GM21737 (cell line): Measurements from ENCODE around the gene LRP1.

Experiments
- ATAC-seq: cut with Tn5 transposase; IDR thresholded peaks from one replicate; pipeline ENCODE4 v1.9.1; 2021; ENCODE audit warnings: mild to moderate bottlenecking, moderate library complexity; ENCODE audit not compliant: unreplicated experiment

Gene LRP1

DNA sequence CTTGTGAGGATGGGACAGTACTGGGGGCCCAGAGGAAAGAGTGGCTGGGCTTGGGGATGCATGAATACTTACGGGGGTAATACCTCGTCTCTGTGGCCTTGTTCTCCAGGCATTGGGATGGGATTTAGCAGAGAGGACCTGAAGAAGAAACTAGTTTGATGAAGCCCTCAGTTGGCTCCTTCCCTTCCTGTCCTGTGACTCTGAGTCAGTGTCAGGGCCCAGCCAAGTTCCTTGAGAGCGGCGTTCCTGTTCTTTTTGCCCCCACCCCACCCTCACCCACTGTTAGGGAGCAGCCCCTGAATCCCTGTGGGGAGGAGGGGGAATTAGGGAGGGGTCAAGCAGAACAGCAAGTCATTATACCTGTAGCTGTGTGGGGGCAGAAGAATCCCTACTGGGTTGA is 24.4 kb downstream of the LRP1 start:
- no peak for ATAC-seq

DNA sequence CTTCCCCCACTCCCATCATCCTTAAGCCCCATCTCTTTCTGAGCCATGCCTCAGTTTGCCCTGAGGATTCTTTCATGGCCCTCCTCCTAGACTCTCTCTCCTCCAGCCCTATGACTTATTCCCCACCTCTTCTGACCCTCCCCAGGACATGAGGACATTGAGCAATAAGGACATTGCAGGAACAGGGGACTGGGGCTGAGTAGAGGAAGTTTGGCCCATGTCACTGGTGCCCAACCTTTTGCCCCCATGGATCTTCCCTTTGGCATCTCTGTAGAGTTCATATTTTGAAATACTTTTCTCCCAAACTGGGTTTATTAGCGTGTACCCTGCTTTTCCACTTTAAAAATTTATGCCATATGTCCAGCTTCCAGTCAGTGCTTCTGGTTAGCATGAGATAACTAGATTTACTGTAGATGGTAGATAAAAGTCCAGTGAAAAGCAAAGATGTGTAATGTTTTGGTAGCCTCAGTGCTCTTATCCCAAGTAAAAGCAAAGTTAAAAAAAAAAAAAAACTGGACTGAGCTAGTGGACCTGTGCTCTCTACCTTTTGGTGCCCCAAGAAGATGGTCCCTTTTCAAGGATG is 25.2 kb downstream of the LRP1 start:
- ATAC-seq: no peak

DNA sequence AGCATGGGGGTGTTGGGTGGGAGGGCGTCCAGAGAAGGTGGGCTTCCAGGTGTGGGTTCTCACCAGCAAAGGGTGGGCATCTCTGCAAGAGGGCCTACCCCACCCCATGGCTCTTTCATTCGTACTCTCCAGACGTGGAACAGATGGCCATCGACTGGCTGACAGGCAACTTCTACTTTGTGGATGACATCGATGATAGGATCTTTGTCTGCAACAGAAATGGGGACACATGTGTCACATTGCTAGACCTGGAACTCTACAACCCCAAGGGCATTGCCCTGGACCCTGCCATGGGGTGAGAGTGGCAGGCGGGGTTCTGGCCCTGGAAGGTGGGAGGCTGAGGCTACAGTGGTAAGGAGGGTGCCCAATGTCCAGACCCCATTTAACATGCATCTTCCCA is 25.8 kb downstream of the LRP1 start:
- ATAC-seq: no peak

DNA sequence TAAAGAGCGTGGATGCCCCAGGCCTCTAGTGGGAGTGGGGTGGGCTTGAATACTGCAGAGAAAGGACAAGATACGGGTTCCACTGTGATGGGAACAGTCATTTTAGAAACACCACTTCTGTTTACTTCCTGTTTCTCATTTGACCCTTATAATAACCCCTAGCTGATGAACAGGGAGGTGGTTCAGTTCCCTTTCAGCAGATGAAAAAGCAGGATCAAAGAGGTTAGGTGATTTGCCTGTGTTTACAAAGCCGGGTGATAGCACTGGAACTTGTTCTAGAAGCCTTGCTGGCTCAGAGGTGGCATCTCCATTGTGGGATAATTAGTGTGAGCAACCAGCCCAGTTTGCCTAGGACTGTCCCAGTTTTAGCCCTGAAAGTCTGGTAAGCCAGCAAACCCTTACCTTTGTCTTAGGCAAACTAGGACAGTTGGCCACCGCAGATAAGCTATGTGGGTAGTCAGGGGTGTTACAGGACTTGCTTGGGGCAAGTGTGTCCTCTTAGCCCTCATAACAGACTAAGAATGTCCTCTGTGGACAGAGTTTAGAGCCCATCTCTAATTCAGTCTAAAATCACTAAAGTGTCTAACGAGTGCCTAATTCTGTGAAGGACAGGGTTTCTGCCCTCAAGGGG is 26.6 kb downstream of the LRP1 start:
- no peak for ATAC-seq

DNA sequence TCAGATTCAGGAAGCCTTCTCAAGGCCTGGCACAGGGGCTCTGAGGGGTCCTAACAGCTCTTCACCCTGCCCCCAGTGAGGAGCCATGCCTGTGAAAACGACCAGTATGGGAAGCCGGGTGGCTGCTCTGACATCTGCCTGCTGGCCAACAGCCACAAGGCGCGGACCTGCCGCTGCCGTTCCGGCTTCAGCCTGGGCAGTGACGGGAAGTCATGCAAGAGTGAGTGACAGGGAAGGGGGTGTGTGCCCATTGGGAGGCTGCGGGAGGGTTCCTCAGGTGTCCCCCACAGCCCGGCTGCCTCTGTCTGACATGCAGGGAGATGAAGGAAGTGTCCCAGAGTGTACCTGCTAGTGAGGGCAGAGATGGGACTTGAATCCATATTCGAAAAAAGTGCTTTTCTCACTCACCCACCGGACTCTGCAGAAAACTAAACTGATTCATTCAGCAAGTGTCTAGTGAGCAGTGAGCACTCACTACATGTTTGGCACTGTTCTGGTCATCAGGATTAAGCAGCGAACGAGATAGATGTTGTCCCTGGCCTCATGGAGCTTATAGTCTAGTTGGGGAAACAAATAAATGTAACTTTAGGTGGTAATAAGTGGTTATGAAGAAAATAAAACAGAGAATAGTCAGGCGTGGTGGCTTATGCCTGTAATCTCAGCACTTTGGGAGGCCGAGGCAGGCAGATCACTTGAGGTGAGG is 28.6 kb downstream of the LRP1 start:
- ATAC-seq: no peak

DNA sequence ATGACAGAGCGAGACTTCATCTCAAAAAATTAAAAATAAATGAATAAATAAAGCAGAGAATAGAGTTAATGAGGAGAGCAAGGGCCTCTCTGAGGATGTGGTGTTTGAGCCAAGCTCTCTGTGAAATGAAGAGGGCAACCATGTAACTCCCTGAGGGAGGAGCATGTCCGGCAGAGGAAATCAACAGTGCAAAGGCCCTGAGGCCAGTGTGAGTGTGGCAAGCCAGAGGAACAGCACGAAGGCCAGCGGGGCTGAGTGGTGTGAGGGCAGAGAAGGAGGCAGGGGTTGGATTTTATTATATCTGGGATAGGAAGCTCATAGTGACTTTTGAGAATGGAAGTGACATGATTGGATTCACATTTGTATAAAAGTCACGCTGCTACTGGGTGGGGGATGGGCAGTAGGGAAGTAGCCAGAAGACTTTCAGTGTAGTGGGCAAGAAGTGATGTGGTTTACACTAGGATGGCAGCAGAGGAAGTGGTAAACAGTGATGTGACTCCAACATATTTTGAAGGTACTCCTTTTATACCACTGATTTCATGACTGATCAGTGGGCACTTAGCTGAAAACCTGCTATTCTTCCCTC is 29.4 kb downstream of the LRP1 start:
- ATAC-seq: no peak

DNA sequence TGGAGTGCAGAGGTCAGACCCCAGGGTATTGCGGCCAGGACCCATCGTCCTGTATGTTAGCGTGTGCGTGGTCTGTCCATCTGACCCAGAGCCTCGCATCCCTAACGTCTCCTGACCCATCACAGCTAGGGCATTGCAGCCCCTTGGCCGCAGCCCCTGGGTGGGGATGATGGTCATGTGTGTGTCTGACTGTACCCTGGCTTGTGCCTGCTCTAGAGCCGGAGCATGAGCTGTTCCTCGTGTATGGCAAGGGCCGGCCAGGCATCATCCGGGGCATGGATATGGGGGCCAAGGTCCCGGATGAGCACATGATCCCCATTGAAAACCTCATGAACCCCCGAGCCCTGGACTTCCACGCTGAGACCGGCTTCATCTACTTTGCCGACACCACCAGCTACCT is 29.9 kb downstream of the LRP1 start:
- ATAC-seq: no peak

DNA sequence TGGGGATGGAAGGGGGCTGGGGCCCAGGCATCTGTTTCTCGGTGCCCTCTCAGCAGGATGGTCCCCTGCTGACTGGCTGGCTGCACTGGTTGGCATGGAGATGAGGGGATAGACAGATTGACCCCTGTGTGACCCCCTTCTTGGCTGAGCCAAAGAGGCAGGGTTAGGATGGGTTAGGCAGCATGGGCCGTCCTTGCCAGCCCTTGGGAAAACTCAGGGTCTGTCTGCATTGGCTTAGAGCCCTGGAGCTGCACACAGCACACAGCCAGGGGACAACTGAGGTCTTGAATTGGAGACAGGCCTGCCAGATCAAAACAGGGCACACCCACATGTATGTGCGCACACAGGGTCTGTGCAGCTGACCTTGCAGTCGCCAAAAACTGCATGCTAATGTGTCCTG is 30.4 kb downstream of the LRP1 start:
- no peak for ATAC-seq

DNA sequence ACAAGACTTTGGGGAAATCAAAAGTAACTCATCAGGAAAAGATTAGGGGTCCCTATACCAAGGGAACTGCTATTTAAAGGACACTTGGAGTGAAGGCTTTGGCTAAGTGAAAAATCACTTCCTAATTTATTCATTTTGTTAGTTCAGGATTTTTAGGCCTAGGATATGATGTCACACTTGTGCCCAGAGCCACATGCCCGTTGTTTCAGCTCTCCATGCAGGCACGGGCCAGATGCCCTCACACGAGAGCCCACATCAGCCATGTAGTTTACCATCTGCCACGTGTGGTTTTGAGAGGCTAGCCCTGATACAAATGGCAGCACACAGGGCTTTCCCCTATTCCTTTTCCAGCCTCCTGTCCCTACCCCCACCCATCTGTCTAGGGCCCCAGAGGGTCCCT is 31.0 kb downstream of the LRP1 start:
- no peak for ATAC-seq

DNA sequence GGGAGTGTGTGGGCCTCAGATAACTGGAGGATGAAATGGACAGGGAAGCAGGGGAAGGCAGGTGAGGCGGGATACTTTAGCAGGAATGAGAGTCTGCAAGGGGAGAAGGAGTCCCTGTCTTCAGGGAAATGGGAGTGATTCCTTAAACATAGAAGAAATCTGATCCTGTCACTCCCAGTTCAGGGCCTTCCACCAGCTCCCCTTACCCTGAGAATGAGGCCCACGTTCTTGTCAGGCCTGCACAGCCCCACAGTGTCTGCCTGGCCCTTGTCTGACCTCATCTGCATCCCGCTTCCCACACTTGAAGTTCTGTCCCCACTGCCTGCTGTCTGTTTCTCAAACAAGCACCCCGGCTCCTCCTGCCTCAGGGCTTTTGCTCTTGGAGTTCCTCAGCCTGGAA is 31.8 kb downstream of the LRP1 start:
- ATAC-seq: no peak

DNA sequence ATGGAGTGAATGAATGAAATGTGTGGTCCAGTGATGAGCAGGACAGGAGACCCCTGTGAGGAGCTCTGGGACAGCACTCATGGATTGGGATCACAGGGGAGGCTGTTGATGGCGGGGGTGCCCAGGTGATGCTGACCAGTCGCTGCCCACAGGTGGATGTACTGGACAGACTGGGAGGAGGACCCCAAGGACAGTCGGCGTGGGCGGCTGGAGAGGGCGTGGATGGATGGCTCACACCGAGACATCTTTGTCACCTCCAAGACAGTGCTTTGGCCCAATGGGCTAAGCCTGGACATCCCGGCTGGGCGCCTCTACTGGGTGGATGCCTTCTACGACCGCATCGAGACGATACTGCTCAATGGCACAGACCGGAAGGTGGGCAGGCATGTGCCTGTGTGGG is 32.5 kb downstream of the LRP1 start:
- ATAC-seq: no peak

DNA sequence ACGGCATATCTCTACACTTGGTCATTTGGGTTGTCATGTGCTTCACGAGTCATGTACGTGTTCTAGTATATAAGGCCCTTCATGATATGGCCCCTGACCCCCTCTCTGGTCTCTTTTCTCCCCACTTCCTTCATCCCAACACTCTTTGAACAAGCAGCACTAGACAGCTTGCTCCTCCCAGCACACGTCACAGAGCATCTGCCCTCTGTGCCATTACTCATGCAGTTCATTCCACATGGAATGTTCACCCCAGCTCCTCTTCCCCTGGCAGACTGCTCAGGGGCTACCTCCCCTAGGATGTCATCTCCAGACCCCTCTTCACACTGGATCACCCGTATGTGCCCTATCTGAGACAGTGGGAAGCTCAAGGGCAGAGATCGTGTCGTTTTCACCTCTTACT is 33.2 kb downstream of the LRP1 start:
- no peak for ATAC-seq

DNA sequence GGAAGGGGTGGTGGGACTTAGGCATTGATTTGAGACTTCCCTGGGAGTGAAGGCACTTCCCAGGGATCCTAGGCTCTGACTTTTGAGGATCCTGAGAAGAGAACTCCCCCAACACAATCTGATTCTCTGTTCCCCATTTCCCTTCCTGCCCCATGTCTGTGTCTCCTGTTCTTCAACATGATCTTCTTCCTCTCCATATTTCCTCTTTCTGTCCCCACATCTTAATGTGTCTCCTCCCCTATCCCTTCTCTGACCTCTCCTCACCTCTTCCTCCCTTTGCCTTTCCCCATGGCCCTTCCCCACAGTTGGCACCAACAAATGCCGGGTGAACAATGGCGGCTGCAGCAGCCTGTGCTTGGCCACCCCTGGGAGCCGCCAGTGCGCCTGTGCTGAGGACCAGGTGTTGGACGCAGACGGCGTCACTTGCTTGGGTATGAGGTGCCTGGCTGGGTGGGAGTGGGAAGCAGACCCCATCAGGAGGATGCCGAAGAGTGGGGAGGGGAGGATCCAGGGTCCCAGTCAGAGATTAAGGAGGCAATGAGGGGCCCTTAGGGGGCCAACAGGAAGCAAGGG is 34.4 kb downstream of the LRP1 start:
- ATAC-seq: no peak

DNA sequence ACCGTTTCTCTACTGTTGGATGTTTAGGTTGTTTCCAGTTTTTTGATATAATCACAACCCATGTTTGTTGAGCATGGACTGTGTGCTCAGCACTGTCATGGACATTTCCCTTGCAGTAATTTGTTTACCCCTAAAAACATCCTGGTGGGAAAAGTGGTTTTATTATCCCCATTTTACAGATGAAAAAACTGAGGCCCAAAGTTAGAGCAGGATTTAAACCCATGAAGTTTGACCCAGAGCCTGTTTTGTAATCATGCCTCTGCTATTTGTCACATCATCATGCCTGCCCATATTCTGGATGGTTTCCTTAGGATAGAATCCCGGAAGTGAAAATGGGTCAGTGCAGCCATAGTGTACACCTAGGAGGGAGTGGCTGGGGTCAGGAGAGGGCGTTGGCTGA is 36.2 kb downstream of the LRP1 start:
- ATAC-seq: no peak

DNA sequence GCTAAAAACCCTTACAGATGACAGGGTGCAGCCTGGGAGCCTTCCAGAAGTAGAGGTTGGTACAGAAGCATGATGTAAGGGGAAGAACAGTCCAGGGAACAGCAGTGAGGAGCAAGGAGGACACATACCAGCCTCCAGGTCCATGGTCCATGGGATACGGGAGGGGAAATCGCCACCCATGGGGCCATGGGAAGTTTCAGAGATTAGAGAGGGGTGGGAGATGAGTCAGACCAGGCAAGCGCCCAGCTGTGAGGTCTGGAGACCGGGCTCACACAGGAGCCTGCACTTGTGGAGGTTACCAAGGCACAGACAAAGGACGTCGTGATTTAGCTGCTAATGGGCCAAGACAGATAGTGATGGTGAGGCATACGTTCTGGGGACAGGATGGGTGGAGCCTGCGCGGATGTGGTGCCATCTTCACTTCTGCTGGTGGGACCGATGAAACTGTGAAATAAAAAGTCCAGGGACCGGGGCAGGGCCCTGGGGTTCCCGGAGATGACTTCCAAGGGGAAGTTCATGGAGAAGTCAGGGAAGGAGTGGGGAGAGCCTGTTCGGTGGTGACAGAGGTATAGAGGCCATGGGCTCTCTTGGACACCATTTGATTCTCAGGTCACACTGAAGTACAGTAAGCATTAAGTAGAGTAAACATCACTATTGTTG is 36.8 kb downstream of the LRP1 start:
- ATAC-seq: no peak

DNA sequence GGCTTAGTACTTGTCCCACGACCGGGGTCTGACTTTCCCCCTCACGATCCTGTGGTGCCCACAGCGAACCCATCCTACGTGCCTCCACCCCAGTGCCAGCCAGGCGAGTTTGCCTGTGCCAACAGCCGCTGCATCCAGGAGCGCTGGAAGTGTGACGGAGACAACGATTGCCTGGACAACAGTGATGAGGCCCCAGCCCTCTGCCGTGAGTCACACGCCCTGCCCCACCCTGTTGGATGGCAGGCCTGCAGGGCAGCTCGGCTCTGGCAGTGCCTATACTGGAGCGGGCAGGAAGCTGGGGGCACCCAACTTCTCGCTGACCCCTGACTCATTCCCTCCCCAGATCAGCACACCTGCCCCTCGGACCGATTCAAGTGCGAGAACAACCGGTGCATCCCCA is 37.5 kb downstream of the LRP1 start:
- ATAC-seq: no peak

DNA sequence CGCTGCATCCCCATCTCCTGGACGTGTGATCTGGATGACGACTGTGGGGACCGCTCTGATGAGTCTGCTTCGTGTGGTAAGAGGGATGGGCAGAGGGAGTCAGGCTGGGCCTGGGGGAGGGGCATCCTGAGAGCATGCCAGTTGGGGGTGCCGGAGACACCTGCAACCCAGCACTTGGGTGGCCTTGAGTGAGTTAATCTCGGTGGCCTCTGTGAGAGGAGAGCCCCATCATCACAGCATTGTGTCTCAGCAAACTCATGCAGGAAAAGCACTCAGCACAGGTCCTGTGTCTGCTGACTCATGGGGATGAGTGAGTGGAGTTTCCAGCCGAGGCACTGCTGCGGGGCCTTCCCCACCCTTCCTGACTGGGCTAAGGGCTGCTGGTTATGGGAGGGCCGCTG is 38.7 kb downstream of the LRP1 start:
- ATAC-seq: no peak

DNA sequence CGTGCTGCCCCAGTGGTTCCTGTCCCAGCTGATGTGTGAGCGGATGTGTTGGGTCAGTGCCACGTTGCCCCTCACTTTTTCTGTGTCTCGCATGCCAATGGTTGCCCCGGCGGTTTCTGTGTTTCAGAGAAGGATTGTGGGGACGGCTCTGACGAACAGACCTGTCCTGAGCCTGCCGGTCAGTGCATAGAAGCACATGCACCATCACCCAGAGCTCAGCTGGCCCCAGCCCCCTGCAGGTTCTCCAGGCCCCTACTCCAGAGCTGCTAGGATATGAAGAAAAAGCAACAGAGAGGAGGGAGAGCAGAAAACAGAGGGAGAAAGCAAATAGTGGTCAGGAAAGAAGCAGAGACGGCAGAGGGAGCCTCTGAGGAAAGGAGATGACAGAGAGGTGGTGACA is 39.8 kb downstream of the LRP1 start:
- no peak for ATAC-seq

DNA sequence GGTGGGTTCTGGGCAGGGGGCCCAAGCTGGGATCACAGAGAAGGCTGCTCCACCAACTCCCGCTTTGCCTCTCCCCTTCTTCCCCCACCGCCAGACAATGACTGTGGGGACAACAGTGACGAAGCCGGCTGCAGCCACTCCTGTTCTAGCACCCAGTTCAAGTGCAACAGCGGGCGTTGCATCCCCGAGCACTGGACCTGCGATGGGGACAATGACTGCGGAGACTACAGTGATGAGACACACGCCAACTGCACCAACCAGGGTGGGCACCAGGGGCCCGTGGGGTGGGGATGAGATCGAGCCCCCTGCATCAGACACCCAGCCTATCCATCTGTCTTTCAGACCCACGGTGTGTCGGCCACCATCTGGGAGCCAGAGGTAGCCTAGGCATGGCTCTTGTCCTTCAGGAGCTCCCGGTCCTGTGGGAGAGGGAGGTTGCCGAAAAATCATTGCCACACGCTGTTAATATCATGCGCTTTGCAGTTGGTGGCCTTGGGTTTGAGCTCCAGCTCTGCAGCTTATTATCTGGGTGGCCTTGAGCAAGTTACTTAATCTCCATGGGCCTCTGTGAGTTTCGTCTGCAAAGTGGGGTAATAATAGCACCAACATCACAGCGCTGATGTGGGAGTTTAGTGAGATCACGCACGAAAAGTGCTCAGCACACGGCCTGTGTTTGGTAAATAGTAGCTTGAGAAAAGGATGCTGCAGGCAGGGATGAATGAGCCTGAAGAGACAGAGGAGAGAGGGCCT is 40.9 kb downstream of the LRP1 start:
- no peak for ATAC-seq

DNA sequence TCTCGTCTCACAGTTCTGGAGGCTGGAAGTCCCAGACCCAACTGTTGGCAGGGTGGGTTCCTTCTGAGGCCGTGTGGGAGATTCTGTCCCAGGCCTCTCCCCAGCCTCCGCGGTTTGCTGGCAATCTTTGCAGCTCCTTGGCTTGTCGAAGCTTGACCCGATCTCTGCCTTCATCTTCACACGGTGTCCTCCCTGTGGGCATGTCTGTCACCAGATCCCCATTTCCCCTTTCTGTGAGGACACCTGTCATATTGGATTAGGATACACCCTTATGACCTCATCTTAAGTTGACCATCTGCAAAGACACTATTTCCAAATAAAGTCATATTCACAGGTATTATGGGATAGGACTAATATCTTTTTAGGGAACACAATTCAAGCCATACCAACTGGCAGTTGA is 41.7 kb downstream of the LRP1 start:
- ATAC-seq: no peak

DNA sequence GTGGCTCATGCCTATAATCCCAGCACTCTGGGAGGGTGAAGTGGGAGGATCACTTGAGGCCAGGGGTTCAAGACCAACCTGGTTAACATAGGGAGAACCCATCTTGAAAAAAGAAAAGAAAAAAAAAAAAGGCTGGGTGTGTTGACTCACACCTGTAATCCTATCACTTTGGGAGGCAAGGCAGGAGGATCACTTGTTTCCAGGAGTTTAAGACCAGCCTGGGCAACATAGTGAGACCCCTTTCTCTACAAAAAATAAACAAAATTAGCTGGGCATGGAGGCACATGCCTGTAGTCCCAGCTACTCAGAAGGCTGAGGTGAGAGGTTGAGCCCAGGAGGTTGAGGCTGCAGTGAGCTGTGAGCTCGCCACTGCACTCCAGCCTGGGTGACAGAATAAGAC is 42.1 kb downstream of the LRP1 start:
- ATAC-seq: no peak
